Thoracic aorta (tissue), 2 donors: ENCODE data around the gene TOP1. TPM values are rescaled to one million over a fixed set of nuclear protein-coding genes. Genes with fewer than 3 reads are reported as not detected.

Experiments
- ATAC-seq: fragments of 150-250 bp; one replicate; pipeline ENCODE4 v1.8.0; 2017; ENCODE audit warnings: low read depth; ENCODE audit not compliant: insufficient number of reproducible peaks, low FRiP score
- DNase-seq: peaks from one replicate; pipeline ENCODE4 v3.0.0-alpha.2; 2020; ENCODE audit warnings: low spot score
- H3K27ac ChIP-seq, 2 donors: fragments of 200-600 bp; sonication (generic); 1 replicate in 1 of 2; 2 replicates in 1 of 2; pipeline ENCODE4 v1.5.1; 2016; ENCODE audit warnings: mild to moderate bottlenecking in 2 of 2, moderate library complexity in 2 of 2
- H3K27me3 ChIP-seq: fragments of 200-600 bp; sonication (generic); replicated peaks from 2 replicates; pipeline ENCODE4 v1.6.0; 2016; ENCODE audit warnings: mild to moderate bottlenecking; ENCODE audit not compliant: insufficient read depth
- H3K36me3 ChIP-seq: fragments of 200-600 bp; sonication (generic); one replicate; pipeline ENCODE4 v1.5.1; 2016
- H3K4me1 ChIP-seq, 2 donors: fragments of 200-600 bp; sonication (generic); 1 replicate in 1 of 2; 2 replicates in 1 of 2; pipeline versions ENCODE4 v1.5.1 to v1.6.0; 2016; ENCODE audit warnings: low read depth in 2 of 2, mild to moderate bottlenecking in 1 of 2; ENCODE audit not compliant: control insufficient read depth in 1 of 2
- H3K4me3 ChIP-seq: fragments of 200-600 bp; sonication (generic); 2 replicates; pipeline ENCODE4 v1.5.1; 2016; ENCODE audit warnings: mild to moderate bottlenecking
- H3K9me3 ChIP-seq: fragments of 200-600 bp; sonication (generic); 2 replicates; pipeline ENCODE4 v1.5.1; 2016
- CTCF ChIP-seq: fragments of 200-600 bp; sonication (generic); IDR thresholded peaks from one replicate; pipeline ENCODE4 v1.5.1; 2019; ENCODE audit warnings: antibody characterized with exemption
- total RNA-seq, 2 donors: library from RNA; depleted of rRNA; stranded (reverse); fragments of >200 nt; gene quantifications; one replicate each; pipeline versions ENCODE4 v1.1.0 to v1.2.3, GENCODE V29; 2016

The TOP1 gene
- total RNA-seq, 2 donors from 2014 or later = 17.3 to 35.4 TPM

- Histone ChIP-seq H3K4me1 (peaks cover 66 to 80% of the 10 kb centered on the region in 2 donors), H3K27ac (peak overlapping the region; percentile 25 to 44), H3K27me3 (no peaks in the 10 kb centered on the region), H3K4me3 (peak overlapping the region; percentile 60), H3K36me3 (no peaks in the 10 kb centered on the region), H3K9me3 (no peaks in the 10 kb centered on the region)
- DNase-seq (no peak), ATAC-seq (no peak)
- no peak for TF ChIP-seq CTCF
Measured at GRCh38 chr20:41048461-41049301, 20.1 kb downstream of the TOP1 start.

GRCh38 chr20:41049451-41049850 lies 20.8 kb downstream of the TOP1 start:
- Histone ChIP-seq H3K9me3 (no peaks in the 10 kb centered on the region), H3K27me3 (no peaks in the 10 kb centered on the region), H3K27ac (no peak overlapping the region), H3K4me3 (no peak overlapping the region), H3K36me3 (no peaks in the 10 kb centered on the region), H3K4me1 (peaks cover 67 to 85% of the 10 kb centered on the region in 2 donors)
- no peak for DNase-seq
- no peak for ATAC-seq
- TF ChIP-seq CTCF = no peak

DNA sequence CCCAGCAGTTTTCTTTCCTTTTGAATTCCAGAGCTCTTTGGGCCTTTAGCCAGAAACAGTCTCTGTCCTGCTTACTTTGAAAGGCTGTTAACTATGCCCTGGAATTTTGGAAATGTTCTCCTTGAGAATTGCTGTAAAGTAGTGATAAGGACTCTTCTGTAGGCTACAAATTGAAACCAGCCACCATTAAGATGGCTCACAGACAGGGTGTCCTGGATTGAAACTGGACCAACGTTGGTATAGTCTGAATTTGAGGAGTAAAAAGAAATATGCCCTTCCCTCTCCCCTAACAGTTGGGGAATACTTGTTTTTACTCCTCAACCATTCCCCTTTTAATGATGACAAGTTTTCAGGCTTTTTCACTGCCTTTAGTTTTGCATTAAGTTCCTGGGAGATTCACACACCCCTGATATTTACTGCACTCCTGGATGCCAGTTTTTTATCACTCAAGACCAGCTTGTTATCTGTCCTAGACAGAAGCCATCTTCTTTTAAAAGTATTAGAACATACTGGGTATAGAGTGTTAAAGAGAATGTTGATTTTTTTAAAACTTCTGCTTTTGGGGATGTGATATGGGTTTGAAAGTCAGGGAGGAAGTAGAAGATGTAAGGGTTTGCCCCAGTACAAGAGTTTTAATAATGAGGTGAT lies 21.9 kb downstream of the TOP1 start:
- TF ChIP-seq CTCF = no peak
- ATAC-seq (no peak), DNase-seq (no peak)
- no peaks in the 10 kb centered on the region for H3K36me3 ChIP-seq
- H3K27ac ChIP-seq = no peak overlapping the region
- H3K4me1 ChIP-seq = peaks cover 67 to 91% of the 10 kb centered on the region in 2 donors
- no peak overlapping the region for H3K4me3 ChIP-seq
- H3K9me3 ChIP-seq = no peaks in the 10 kb centered on the region
- no peaks in the 10 kb centered on the region for H3K27me3 ChIP-seq

- Histone ChIP-seq H3K27ac (no peak overlapping the region), H3K36me3 (no peaks in the 10 kb centered on the region), H3K9me3 (no peaks in the 10 kb centered on the region), H3K4me1 (peaks cover 68 to 90% of the 10 kb centered on the region in 2 donors), H3K4me3 (no peak overlapping the region), H3K27me3 (no peaks in the 10 kb centered on the region)
- DNase-seq (no peak), ATAC-seq (no peak)
- no peak for TF ChIP-seq CTCF
Measured at GRCh38 chr20:41051009-41051825, 22.6 kb downstream of the TOP1 start.
